NCI-H748 (cell line): ENCODE measurements around the gene MVB12B.
A peak's percentile ranks its signal among the peaks of the same experiment; 100 is the strongest.

Source experiments
- DNase-seq: peaks from one replicate; lab custom pipeline; 2025; ENCODE audit not compliant: unreplicated experiment; lab: John Stamatoyannopoulos, UW

The MVB12B gene

GRCh38 chr9:126423142-126423915 is 96.7 kb downstream of the MVB12B start:
- peak; percentile 30 for DNase-seq

- no peak for DNase-seq
These were observed 97.2 kb downstream of the MVB12B start for GRCh38 chr9:126423916-126424185.

GRCh38 chr9:126424511-126424910 is 97.9 kb downstream of the MVB12B start:
- no peak for DNase-seq

GRCh38 chr9:126428534-126429175 is 102.0 kb downstream of the MVB12B start:
- no peak for DNase-seq

- peak; percentile 33 for DNase-seq
These were observed 102.6 kb downstream of the MVB12B start for GRCh38 chr9:126429190-126429589.

GRCh38 chr9:126430124-126430523 is 103.5 kb downstream of the MVB12B start:
- DNase-seq, result peak; percentile 44

GRCh38 chr9:126431077-126431742 is 104.6 kb downstream of the MVB12B start:
- no peak for DNase-seq

GRCh38 chr9:126432659-126433058 is 106.0 kb downstream of the MVB12B start:
- DNase-seq, result no peak

- no peak for DNase-seq
These were observed 108.5 kb downstream of the MVB12B start for GRCh38 chr9:126435105-126435504.

- DNase-seq, result no peak
These were observed 109.0 kb downstream of the MVB12B start for GRCh38 chr9:126435626-126436025.

- DNase-seq, result peak; percentile 44
These were observed 110.1 kb downstream of the MVB12B start for GRCh38 chr9:126436545-126437267.

GRCh38 chr9:126437268-126437666 is 110.6 kb downstream of the MVB12B start:
- no peak for DNase-seq

- no peak for DNase-seq
These were observed 111.1 kb downstream of the MVB12B start for GRCh38 chr9:126437701-126438100.

GRCh38 chr9:126438741-126439401 is 112.2 kb downstream of the MVB12B start:
- DNase-seq, result no peak

- DNase-seq, result no peak
These were observed 112.8 kb downstream of the MVB12B start for GRCh38 chr9:126439402-126439765.

GRCh38 chr9:126439883-126440653 is 113.4 kb downstream of the MVB12B start:
- no peak for DNase-seq

GRCh38 chr9:126440940-126441339 is 114.3 kb downstream of the MVB12B start:
- DNase-seq, result no peak

GRCh38 chr9:126442636-126443035 is 116.0 kb downstream of the MVB12B start:
- DNase-seq, result no peak

- no peak for DNase-seq
These were observed 116.5 kb downstream of the MVB12B start for GRCh38 chr9:126443144-126443543.

- no peak for DNase-seq
These were observed 121.5 kb downstream of the MVB12B start for GRCh38 chr9:126448136-126448535.
